Activated T-helper 1 cell treated with anti-CD3 and anti-CD28 coated beads, Interleukin-2, amount 50 U/mL, for 16 hours (primary cell): ENCODE measurements around the gene HPS6.
A peak's percentile ranks its signal among the peaks of the same experiment; 100 is the strongest.
"Not testable (repeated sequence)": the region's sequence is repeated elsewhere in the genome, so short reads cannot be mapped to it uniquely, and the experiment has no call there.

Experiments
- DNase-seq, 2 donors: peaks; one replicate each; pipeline ENCODE4 v3.0.0-alpha.2; 2020; ENCODE audit warnings: low read depth in 1 of 2, low spot score in 1 of 2

Gene HPS6

DNA sequence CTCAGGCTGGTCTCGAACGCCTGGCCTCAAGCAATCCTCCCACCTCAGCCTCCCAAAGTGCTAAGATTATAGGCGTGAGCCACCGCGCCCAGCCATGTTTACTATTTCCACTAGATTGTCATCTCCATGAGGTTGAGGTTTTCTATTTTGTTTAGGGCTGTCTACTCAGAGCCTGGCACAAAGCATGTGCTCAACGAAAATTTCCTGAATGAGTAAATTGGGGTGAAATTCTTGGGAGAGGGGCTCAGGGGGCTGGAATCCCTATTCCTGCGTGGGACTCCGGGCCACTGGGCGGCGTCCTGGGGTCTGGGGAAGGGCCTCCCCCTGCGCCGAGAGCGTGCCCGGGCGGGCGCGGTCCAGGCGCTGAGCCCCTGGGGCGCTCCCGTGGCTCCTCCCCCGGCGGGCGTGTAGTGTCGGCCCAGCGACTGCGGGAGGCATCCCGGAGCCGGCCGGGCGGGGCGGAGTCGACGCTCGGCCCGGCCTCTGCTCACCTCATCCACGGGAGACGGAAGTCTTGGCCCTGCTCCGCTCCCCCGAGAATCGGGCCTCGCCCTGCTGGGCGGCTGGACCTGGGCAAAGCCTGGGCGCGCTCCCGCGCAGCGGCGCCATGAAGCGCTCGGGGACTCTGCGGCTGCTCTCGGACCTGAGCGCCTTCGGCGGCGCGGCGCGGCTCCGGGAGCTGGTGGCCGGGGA, at the start of gene HPS6:
Gene HPS6, plus strand, starts transcription at position 482 of the 693 bp plus-strand sequence. Its CDS starts 126 bp downstream, at position 608.
- peak; percentile 71 to 82 for DNase-seq

GRCh38 chr10:102016416-102016815, 48.7 kb upstream of the HPS6 start:
- no peak for DNase-seq

GRCh38 chr10:102017295-102017694, 47.9 kb upstream of the HPS6 start:
- no peak for DNase-seq

GRCh38 chr10:102020938-102021337, 44.2 kb upstream of the HPS6 start:
- DNase-seq, result no peak

DNA sequence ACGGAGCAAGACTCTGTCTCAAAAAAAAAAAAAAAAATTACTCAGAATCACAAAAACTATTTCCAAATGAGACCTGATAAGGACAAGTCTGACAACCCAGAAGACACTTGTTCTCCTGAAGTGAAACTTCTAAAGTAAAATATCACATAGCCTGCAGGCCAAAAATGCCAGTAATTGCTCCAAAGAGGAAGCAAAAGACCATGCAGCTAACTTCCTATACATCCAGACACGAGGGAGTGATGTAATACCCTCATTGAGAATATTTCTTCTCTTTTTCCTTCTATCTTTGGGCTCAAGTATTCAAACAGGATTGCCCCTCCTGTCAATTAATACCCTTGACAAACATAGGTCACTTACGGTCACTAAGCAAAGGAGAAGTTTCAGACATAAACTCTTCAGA, 40.4 kb upstream of the HPS6 start:
- DNase-seq, result no peak

DNA sequence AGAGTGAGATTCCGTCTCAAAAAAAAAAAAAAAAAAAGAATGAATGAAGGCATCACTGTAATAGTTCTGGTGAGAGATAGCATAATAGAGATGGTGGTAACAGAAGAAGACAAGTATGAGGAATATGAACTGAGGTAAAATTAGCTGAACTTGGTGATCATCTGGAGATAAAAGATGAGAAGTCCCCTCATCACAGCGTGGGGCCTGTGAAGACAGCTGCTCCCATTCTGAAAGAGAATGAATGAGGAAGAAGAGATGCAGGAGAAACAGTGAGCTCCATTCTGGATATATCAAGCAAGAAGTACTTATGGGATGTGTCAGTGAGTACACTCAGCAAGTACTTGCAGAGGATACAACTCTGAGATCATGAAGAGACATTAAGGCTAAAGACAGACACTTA, 37.9 kb upstream of the HPS6 start:
- DNase-seq, result no peak

- DNase-seq, result no peak
Observed at GRCh38 chr10:102033787-102034186, 31.4 kb upstream of the HPS6 start.

DNA sequence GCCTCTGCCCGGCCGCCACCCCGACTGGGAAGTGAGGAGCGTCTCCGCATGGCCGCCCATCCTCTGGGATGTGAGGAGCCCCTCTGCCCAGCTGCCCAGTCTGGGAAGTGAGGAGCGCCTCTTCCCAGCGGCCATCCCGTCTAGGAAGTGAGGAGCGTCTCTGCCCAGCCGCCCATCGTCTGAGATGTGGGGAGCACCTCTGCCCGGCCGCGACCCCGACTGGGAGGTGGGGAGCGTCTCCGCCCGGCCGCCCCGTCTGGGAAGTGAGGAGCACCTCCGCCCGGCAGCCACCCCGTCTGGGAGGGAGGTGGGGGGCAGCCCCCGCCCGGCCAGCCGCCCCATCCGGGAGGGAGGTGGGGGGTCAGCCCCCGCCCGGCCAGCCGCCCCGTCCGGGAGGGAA, 29.3 kb upstream of the HPS6 start:
- not testable (repeated sequence) for DNase-seq

- no peak for DNase-seq
Observed at GRCh38 chr10:102038410-102038809, 26.7 kb upstream of the HPS6 start.

DNA sequence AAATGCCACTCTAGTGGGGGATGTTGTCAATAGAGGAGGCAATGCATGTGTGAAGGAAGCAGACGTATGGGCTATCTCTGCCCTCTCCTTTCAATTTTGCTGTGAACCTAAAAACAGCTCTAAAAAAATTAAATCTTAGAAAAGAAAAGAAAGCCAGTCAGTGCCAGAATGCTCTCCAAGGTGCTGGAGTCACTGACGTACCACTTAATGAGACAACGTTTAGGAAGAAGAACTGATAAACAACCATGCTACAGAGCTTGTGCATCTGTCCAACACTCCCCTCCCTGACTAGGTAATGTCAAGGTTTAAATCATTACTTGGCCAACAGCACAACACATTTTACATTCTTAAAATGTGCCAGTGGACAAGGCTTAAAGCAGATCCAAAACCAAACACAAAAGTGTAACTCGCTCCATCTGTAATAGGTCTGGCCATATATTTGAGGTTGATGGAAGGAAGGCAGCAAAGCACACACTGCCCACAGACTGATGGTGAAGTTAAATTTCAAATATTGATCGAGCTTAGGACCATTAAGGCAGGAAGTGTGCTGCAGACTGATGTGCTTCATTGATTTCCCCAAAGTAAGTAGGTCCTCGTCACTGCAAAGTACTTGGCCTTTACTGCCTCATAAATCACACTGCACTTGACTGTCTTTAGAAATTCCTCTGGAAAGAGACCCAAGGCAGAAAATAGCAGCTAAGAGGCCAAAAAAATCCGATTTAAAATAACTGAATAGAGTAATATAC, 24.7 kb upstream of the HPS6 start:
- no peak for DNase-seq

- no peak for DNase-seq
Observed at GRCh38 chr10:102045292-102045691, 19.9 kb upstream of the HPS6 start.

GRCh38 chr10:102046095-102046494, 19.1 kb upstream of the HPS6 start:
- no peak for DNase-seq

DNA sequence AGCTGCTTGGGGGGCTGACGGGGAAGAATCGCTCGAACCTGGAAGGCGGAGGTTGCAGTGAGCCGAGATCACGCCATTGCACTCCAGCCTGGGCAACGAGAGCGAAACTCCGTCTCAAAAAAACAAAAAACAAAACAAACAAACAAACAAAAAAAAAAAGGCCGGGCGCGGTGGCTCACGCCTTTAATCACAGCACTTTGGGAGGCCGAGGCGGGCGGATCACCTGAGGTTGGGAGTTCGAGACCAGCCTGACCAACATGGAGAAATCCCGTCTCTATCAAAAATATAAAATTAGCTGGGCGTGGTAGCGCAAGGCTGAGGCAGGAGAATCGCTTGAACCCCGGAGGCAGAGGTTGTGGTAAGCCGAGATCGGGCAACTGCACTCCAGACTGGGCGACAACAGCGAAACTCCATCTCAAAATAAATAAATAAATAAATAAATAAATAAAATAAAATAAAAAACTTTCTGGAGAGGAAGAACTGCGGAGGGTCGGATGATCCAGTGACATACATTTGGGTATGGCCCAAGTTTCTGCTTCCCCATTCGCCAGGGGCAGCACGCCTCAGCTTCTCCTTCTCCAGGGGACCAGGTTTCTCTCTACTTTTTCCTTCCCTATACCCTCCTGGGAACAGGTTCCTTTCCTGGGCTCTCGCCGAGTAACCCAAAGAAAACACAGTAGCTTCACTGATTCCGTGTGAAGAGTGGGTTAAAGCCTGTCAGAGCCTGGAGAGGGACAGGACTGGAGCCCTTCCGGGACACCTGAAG, 10.1 kb upstream of the HPS6 start:
- DNase-seq, result not testable (repeated sequence)

DNA sequence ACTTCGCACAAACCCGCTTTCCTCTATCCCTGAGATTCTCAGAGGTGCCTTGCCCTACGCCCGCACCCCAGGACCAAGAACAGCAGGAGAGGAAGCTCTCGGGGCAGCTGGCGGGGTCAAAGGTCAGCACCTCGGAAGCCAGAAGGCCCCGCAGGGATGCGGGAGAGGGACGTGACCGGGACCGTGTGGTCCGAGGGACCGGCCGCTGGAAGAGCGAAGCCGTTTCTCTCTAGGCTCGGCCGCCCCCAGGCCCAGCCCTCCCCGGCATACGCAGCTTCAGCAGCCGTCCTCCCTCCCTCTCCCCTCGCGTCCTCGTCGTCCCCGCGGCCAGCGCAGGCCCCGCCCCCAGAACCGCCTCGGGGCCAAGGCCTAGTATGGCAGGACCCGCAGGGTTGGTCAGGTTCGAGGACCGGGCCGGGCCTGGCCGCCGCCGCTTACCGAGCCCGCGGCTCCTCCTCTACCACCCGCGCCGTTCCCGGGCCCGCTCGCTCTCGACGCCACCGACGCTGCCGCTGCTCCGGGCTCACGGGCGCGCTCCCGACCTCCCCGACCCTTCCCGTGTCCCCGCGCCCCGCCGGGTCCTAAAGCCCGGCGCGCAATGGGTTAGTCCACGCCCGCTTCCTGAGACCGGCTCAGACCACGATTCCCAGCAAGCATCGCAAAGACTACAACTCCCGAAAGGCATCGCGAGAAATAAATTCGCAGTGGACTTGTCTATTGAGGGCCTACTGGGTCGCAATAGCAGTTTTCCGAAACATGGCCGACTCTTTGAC, 9.3 kb upstream of the HPS6 start, which contains the start of gene ARMH3:
Gene ARMH3, minus strand, starts transcription at position 527 of the 773 bp plus-strand sequence. CDS start 16,059 bp downstream, outside the sequence.
- peak; percentile 73 to 82 for DNase-seq

DNA sequence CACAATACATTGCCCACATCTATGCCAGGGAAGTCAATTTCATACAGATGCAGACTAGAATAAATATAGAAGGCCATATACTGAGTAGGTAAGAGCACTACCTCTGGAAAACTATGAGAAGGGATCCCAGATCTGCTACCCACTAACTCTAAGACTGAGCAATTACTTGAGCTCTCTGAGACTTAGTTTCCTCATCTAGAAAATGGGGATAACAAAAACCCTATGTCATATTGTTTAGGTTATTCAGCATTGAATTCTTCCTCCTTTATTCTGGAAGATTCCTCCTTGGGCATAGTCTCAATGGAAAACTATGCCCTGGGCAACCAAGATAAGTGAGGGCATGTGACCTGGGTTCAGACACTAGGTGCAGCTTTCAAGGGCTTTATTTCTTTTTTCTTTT, 5.2 kb upstream of the HPS6 start:
- no peak for DNase-seq

GRCh38 chr10:102064503-102064867, 664 bp upstream of the HPS6 start:
- DNase-seq, result no peak

DNA sequence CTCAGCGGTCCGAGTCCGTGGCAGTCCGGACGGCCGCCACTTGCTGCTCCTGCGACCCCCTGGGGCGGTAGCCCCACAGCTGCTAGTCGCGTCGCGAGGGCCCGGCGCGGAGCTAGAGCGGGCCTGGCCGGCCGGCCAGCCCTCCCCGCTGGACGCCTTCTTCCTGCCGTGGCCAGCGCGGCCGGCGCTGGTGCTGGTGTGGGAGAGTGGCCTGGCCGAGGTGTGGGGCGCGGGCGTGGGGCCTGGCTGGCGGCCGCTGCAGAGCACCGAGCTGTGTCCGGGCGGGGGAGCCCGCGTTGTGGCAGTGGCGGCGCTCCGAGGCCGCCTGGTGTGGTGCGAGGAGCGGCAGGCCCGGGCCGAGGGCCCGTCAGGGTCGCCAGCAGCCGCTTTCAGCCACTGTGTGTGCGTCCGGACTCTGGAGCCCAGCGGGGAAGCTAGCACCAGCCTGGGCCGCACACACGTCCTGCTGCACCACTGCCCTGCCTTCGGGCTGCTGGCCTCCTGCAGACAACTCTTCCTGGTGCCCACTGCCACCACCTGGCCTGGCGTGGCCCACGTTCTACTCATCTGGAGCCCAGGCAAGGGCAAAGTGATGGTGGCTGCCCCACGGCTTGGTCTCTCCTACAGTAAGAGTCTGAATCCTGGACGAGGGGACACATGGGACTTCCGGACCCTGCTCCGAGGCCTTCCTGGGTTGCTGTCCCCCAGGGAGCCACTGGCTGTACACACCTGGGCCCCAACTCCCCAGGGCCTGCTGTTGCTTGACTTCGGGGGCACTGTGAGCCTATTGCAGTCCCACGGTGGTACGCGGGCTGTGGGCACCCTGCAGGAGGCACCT, 631 bp downstream of the HPS6 start:
- DNase-seq, result no peak

- DNase-seq, result no peak
Observed at GRCh38 chr10:102066399-102067088, 1.4 kb downstream of the HPS6 start.

- DNase-seq, result no peak
Observed at GRCh38 chr10:102067091-102067916, 2.2 kb downstream of the HPS6 start.
